Regular cardiac myocyte (primary cell): ENCODE measurements around the gene ARHGAP6. TPM values are rescaled to one million over a fixed set of nuclear protein-coding genes. Genes with fewer than 3 reads are reported as not detected.

Experiments used
- total RNA-seq: library from RNA; depleted of rRNA; stranded (reverse); fragments of >200 nt; gene quantifications from 2 replicates; pipeline ENCODE4 v1.2.3, GENCODE V29; 2014

ARHGAP6 gene, protein sequence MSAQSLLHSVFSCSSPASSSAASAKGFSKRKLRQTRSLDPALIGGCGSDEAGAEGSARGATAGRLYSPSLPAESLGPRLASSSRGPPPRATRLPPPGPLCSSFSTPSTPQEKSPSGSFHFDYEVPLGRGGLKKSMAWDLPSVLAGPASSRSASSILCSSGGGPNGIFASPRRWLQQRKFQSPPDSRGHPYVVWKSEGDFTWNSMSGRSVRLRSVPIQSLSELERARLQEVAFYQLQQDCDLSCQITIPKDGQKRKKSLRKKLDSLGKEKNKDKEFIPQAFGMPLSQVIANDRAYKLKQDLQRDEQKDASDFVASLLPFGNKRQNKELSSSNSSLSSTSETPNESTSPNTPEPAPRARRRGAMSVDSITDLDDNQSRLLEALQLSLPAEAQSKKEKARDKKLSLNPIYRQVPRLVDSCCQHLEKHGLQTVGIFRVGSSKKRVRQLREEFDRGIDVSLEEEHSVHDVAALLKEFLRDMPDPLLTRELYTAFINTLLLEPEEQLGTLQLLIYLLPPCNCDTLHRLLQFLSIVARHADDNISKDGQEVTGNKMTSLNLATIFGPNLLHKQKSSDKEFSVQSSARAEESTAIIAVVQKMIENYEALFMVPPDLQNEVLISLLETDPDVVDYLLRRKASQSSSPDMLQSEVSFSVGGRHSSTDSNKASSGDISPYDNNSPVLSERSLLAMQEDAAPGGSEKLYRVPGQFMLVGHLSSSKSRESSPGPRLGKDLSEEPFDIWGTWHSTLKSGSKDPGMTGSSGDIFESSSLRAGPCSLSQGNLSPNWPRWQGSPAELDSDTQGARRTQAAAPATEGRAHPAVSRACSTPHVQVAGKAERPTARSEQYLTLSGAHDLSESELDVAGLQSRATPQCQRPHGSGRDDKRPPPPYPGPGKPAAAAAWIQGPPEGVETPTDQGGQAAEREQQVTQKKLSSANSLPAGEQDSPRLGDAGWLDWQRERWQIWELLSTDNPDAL (N-terminal part only)
- 4.4 and 4.8 TPM in 2 replicates for total RNA-seq

DNA sequence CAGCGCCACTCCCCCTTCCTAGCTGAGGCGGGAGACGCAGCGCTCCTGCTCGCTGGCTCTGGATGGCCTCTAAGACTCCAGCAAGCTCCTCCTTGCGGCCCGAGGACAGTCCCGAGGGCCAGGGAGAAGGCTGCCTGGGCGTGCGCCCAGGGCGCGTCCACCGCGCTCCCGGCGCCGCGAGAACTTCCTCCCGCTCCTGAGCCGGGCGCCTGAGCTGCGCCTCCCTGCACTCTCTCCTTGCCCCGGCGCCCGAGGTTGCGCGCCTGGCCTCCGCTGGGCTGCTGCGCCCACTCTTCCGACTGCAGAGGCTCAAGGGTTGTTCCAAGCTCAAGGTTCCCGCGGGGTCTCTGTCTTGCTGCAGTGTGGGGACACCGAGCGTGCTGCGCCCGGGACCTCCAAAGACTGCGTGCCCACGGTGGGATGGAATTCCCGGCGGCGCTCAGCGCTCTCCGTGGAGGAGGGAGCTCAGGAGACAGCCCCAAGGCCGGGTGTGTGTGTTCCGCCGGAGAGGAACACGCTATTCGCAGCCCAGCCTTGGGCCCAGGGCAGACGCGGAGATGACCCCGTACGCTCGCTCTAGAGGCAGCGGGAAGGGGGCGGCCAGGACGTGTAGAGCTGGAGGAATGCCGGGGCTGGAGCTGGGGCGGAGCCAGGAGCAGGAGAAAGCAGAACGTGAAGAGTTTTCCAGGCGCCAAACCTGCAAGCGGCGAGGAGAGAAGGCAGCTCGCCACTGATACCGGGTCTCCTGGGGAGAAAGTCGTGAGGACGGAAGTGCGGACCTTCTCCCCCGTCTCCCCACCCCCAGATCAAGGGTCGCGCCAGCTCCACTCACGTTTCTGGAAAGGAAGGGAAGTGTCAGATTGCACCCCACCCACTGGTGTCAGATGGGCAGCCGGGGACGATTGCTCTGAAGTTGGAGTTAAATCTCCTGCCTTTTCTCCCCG, at the start of gene ARHGAP6:
Gene ARHGAP6, minus strand, starts transcription at position 753 of the 944 bp plus-strand sequence. CDS start 1,092 bp downstream, outside the sequence.

GRCh38 chrX:11293113-11293512, 372.6 kb downstream of the ARHGAP6 start, which contains the start of gene AMELX:
Gene AMELX (plus strand): TSS chrX:11293413. CDS start chrX:11294789, 1,376 bp downstream.

DNA sequence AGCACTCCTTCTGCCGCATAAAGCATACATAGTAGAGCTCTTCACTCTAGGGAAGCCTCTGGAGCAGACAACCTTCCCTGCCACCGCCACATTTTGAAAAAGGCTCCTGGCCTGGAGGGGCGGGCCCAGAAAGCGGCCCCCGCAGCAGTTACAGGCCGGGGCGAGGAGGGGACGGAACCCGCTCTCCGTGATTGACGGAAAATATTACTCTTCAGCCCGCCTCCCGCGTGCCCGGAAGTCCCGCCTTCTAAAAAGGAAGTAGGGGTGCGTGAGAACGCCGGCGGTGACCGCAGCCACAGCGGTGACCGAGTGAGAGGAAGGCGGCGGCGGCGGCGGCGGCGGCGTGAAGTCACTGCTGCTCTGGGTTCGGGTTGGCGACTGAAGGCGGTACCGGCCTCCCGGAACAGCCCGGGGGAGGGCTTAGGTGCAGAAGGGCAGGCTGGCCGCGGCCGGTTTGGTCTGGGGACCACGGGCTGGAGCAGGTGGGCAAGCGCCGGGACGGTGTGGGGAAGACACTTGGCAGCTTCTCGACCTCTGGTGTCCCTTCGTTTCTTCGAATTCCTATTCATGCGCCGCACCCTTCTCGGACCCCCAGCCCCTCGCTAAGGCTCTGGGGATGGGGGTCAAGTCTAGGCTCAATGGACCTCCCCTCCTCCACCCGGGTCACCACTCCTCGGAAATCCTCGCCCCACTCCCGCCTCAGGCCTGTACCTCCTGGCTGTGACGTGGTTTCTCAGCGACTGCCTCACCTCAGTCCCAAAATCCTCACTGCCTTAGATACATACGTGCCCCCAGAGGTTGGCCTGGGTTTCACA, 554.5 kb downstream of the ARHGAP6 start, which contains the start of gene HCCS:
Gene HCCS, plus strand, starts transcription at position 296 of the 815 bp plus-strand sequence. CDS start 729 bp downstream, outside the sequence.

Other genes with a start within 250 kb of the ARHGAP6 start
- 17.2 and 21.1 TPM in 2 replicates for gene MSL3, start 92.3 kb upstream of the ARHGAP6 start, total RNA-seq